HepG2 (cell line): ENCODE results near the gene WTAP. TPM values are rescaled to one million over a fixed set of nuclear protein-coding genes. Genes with fewer than 3 reads are reported as not detected.

ENCODE experiments used
- GFI1 ChIP-seq: sonication (generic); formaldehyde crosslinking; IDR thresholded peaks from 2 replicates; pipeline ENCODE4 v1.5.0; 2020; ENCODE audit warnings: missing genetic modification reagents, mild to moderate bottlenecking, borderline replicate concordance
- HNF1A ChIP-seq, 2 experiments: sonication (generic) in 1 of 2; formaldehyde crosslinking in 1 of 2; IDR thresholded peaks; 2 replicates each; pipeline versions ENCODE4 v1.4.0 to v1.6.1; 2016 to 2020; ENCODE audit warnings: borderline replicate concordance in 1 of 2, low read depth in 1 of 2, mild to moderate bottlenecking in 1 of 2, missing genetic modification reagents in 1 of 2
- SRSF1 ChIP-seq: fragments of 200-400 bp; formaldehyde crosslinking; optimal IDR thresholded peaks from 2 replicates; pipeline ENCODE3; 2017; ENCODE audit warnings: mild to moderate bottlenecking, low read depth, low read length, moderate library complexity
- ZNF138 ChIP-seq: sonication (generic); formaldehyde crosslinking; IDR thresholded peaks from 2 replicates; pipeline ENCODE4 v1.5.0; 2020; ENCODE audit warnings: mild to moderate bottlenecking, low read depth, missing genetic modification reagents
- ZNF232 ChIP-seq: sonication (generic); formaldehyde crosslinking; IDR thresholded peaks from 2 replicates; pipeline ENCODE4 v1.4.0; 2020; ENCODE audit warnings: missing genetic modification reagents, borderline replicate concordance
- ZNF318 ChIP-seq: sonication (generic); formaldehyde crosslinking; IDR thresholded peaks from 2 replicates; pipeline ENCODE4 v1.4.0; 2020; ENCODE audit warnings: mild to moderate bottlenecking, missing genetic modification reagents
- ZNF432 ChIP-seq: sonication (generic); formaldehyde crosslinking; IDR thresholded peaks from 2 replicates; pipeline ENCODE4 v1.5.0; 2020; ENCODE audit warnings: missing genetic modification reagents, mild to moderate bottlenecking, borderline replicate concordance
- polyA plus RNA-seq, 8 experiments: library from polyadenylated mRNA; depleted of rRNA in 3 of 8; stranded (reverse) in 7 of 8; unstranded in 1 of 8; fragments of >200 nt; fragmentation: Illumina TruSeq in 4 of 8; extraction: Trizol in 4 of 8; gene quantifications; 2 replicates each; pipeline versions ENCODE4 v1.2.1 to v1.2.3, GENCODE V29; 2011 to 2016; ENCODE audit warnings: low read depth in 4 of 8, missing spikeins in 1 of 8, mixed read lengths in 1 of 8; ENCODE audit not compliant: insufficient read depth in 1 of 8
- total RNA-seq, 5 experiments: library from RNA; depleted of rRNA; stranded (reverse); fragments of >200 nt; fragmentation: Illumina TruSeq; extraction: Trizol; gene quantifications; 2 replicates each; pipeline ENCODE4 v1.2.3, GENCODE V29; 2016; ENCODE audit warnings: low read depth in 1 of 5
- TF ChIP-seq, protein P1 (sequence below): sonication (generic); formaldehyde crosslinking; IDR thresholded peaks from 2 replicates; pipeline ENCODE4 v1.4.0; 2020; ENCODE audit warnings: missing genetic modification reagents, low read depth, mild to moderate bottlenecking, borderline replicate concordance
- TF ChIP-seq, protein P2 (sequence below): sonication (generic); formaldehyde crosslinking; IDR thresholded peaks from 2 replicates; pipeline ENCODE4 v1.4.0; 2020; ENCODE audit warnings: missing genetic modification reagents

The WTAP gene
- total and polyA plus RNA-seq, 2 of the 13 experiments (the other 11 are each of a cell fraction or from before 2014, with no cell fraction given) = 31.6 to 167 TPM

GRCh38 chr6:159789377-159790148 lies 62.3 kb downstream of the WTAP start, which contains the start of gene TCP1 (continued):
- TF ChIP-seq HNF1A (IDR thresholded peaks at IDR 0.05; ENCODE audit: low read depth) (no peak), HNF1A (CRISPR knock-in tag; IDR thresholded peaks at IDR 0.05; ENCODE audit: borderline replicate concordance) (peak; percentile 64), ZNF432 (CRISPR knock-in tag) (no peak), ZNF138 (no peak; the same call in 1 of the 2 replicates), ZNF232 (peak; percentile 84), GFI1 (CRISPR knock-in tag) (peak; percentile 74; the same call in 1 of the 2 replicates), ZNF318 (CRISPR knock-in tag) (peak; percentile 69), SRSF1 (peak; percentile 88)
- TF ChIP-seq, protein P1, sequence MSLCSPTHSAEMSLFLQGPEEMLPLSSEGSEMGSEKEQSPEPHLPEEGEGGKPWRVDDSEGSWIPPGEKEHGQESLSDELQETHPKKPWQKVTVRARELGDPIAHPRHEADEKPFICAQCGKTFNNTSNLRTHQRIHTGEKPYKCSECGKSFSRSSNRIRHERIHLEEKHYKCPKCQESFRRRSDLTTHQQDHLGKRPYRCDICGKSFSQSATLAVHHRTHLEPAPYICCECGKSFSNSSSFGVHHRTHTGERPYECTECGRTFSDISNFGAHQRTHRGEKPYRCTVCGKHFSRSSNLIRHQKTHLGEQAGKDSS (CRISPR knock-in tag) = peak; percentile 79; the same call in 1 of the 2 replicates
- TF ChIP-seq, protein P2, sequence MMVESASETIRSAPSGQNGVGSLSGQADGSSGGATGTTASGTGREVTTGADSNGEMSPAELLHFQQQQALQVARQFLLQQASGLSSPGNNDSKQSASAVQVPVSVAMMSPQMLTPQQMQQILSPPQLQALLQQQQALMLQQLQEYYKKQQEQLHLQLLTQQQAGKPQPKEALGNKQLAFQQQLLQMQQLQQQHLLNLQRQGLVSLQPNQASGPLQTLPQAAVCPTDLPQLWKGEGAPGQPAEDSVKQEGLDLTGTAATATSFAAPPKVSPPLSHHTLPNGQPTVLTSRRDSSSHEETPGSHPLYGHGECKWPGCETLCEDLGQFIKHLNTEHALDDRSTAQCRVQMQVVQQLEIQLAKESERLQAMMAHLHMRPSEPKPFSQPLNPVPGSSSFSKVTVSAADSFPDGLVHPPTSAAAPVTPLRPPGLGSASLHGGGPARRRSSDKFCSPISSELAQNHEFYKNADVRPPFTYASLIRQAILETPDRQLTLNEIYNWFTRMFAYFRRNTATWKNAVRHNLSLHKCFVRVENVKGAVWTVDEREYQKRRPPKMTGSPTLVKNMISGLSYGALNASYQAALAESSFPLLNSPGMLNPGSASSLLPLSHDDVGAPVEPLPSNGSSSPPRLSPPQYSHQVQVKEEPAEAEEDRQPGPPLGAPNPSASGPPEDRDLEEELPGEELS (CRISPR knock-in tag) = peak; percentile 58
